ENCODE results near the gene HNF4A. TPM values are rescaled to one million over a fixed set of nuclear protein-coding genes. Genes with fewer than 3 reads are reported as not detected.

HNF4A gene
- total RNA-seq, 2 donors from 2014 or later = 0.78 TPM; not detected in 1

- H3K27me3 ChIP-seq (replicated peaks; ENCODE audit: insufficient read depth) = no peaks in the 10 kb centered on the region
- H3K27ac ChIP-seq = no peak overlapping the region
- TF ChIP-seq, protein P1, sequence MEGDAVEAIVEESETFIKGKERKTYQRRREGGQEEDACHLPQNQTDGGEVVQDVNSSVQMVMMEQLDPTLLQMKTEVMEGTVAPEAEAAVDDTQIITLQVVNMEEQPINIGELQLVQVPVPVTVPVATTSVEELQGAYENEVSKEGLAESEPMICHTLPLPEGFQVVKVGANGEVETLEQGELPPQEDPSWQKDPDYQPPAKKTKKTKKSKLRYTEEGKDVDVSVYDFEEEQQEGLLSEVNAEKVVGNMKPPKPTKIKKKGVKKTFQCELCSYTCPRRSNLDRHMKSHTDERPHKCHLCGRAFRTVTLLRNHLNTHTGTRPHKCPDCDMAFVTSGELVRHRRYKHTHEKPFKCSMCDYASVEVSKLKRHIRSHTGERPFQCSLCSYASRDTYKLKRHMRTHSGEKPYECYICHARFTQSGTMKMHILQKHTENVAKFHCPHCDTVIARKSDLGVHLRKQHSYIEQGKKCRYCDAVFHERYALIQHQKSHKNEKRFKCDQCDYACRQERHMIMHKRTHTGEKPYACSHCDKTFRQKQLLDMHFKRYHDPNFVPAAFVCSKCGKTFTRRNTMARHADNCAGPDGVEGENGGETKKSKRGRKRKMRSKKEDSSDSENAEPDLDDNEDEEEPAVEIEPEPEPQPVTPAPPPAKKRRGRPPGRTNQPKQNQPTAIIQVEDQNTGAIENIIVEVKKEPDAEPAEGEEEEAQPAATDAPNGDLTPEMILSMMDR (IDR thresholded peaks at IDR 0.05) = no peak
Observed at GRCh38 chr20:44328428-44328827, 27.1 kb upstream of the HNF4A start.

DNA sequence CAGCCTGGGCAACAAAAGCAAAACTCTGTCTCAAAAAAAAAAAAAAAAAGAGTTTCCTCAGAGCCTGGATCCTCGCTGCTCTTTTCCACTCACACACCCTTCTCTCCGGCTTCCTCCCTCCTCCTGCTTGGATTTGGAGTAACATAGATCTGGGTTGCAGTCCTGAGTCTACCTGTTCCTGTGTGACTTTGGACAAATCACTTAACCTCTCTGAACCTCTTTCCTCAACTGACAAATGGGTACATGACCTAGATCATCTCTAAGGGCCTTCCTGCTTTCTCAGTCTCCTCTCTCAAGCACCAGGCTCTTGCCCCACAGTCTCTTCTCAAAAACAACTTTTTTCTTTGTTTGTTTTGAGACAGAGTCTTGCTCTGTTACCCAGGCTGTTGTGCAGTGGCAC lies 24.3 kb upstream of the HNF4A start:
- Histone ChIP-seq H3K4me1 (ENCODE audit: control insufficient read depth in 1 of 2, low read depth in 2 of 2) (peaks cover 3 to 6% of the 10 kb centered on the region in 2 donors), H3K27me3 (replicated peaks; ENCODE audit: insufficient read depth) (no peaks in the 10 kb centered on the region), H3K9me3 (no peaks in the 10 kb centered on the region), H3K27ac (no peak overlapping the region), H3K36me3 (no peaks in the 10 kb centered on the region), H3K4me3 (no peak overlapping the region)
- ATAC-seq (ENCODE audit: insufficient number of reproducible peaks, low FRiP score, low read depth) (no peak), DNase-seq (ENCODE audit: low spot score) (no peak)
- TF ChIP-seq, protein P1 (IDR thresholded peaks at IDR 0.05) = no peak

More at GRCh38 chr20:44328428-44328827, 27.1 kb upstream of the HNF4A start:
- no peaks in the 10 kb centered on the region for H3K9me3 ChIP-seq
- no peaks in the 10 kb centered on the region for H3K36me3 ChIP-seq
- no peak overlapping the region for H3K4me3 ChIP-seq
- no peak for ATAC-seq (ENCODE audit: insufficient number of reproducible peaks, low FRiP score, low read depth)
- no peak for DNase-seq (ENCODE audit: low spot score)
- H3K4me1 ChIP-seq (ENCODE audit: control insufficient read depth in 1 of 2, low read depth in 2 of 2) = peaks cover 3 to 6% of the 10 kb centered on the region in 2 donors

- no peak overlapping the region for H3K4me3 ChIP-seq
- H3K27me3 ChIP-seq (replicated peaks; ENCODE audit: insufficient read depth) = no peaks in the 10 kb centered on the region
- no peak for DNase-seq (ENCODE audit: low spot score)
- H3K4me1 ChIP-seq (ENCODE audit: control insufficient read depth in 1 of 2, low read depth in 2 of 2) = no peaks in the 10 kb centered on the region
- no peak for ATAC-seq (ENCODE audit: insufficient number of reproducible peaks, low FRiP score, low read depth)
- H3K36me3 ChIP-seq = no peaks in the 10 kb centered on the region
- H3K9me3 ChIP-seq = no peaks in the 10 kb centered on the region
- H3K27ac ChIP-seq = no peak overlapping the region
- TF ChIP-seq, protein P1 (IDR thresholded peaks at IDR 0.05) = no peak
Observed at GRCh38 chr20:44334306-44334705, 21.2 kb upstream of the HNF4A start.

DNA sequence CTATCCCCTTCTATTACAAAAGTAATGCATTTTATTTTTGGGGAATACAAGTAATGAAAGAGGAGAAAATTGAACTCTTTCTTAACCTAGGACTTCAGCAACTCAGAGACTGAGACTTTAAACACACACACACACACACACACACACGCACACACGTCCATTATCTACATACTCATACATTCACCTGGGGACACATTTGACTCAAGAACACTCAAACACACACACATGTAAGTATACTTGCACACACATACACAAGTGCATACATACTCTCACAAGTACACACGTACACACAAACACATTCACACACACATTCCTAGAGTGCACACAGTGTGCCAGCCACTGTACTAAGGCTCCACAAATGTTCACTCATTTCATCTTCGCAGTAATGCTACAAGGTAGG lies 20.8 kb upstream of the HNF4A start:
- ATAC-seq (ENCODE audit: insufficient number of reproducible peaks, low FRiP score, low read depth) (no peak), DNase-seq (ENCODE audit: low spot score) (no peak)
- no peaks in the 10 kb centered on the region for H3K36me3 ChIP-seq
- H3K27me3 ChIP-seq (replicated peaks; ENCODE audit: insufficient read depth) = no peaks in the 10 kb centered on the region
- no peak overlapping the region for H3K27ac ChIP-seq
- H3K9me3 ChIP-seq = no peaks in the 10 kb centered on the region
- no peak overlapping the region for H3K4me3 ChIP-seq
- H3K4me1 ChIP-seq (ENCODE audit: control insufficient read depth in 1 of 2, low read depth in 2 of 2) = no peaks in the 10 kb centered on the region
- TF ChIP-seq, protein P1 (IDR thresholded peaks at IDR 0.05) = no peak

- H3K4me3 ChIP-seq = no peak overlapping the region
- TF ChIP-seq, protein P1 (IDR thresholded peaks at IDR 0.05) = no peak
- DNase-seq (ENCODE audit: low spot score) (no peak), ATAC-seq (ENCODE audit: insufficient number of reproducible peaks, low FRiP score, low read depth) (no peak)
- no peaks in the 10 kb centered on the region for H3K27me3 ChIP-seq (replicated peaks; ENCODE audit: insufficient read depth)
- no peak overlapping the region for H3K27ac ChIP-seq
- no peaks in the 10 kb centered on the region for H3K36me3 ChIP-seq
- no peaks in the 10 kb centered on the region for H3K9me3 ChIP-seq
- H3K4me1 ChIP-seq (ENCODE audit: control insufficient read depth in 1 of 2, low read depth in 2 of 2) = no peaks in the 10 kb centered on the region
Observed at GRCh38 chr20:44335675-44336074, 19.8 kb upstream of the HNF4A start.
